A673 (cell line): ENCODE data around the gene STARD13. TPM values are rescaled to one million over a fixed set of nuclear protein-coding genes. Genes with fewer than 3 reads are reported as not detected.

Source experiments
- BruUV-seq: library from RNA; stranded (reverse); fragments of 400-500 nt; replicated peaks from 2 replicates; lab custom pipeline; 2021; lab: Mats Ljungman, UMichigan
- CTCF ChIA-PET: fragments of 300-600 bp; sonication (Branson Sonifier 250); formaldehyde crosslinking; loops from one replicate; lab custom pipeline; 2022; ENCODE audit warnings: antibody characterized with exemption; lab: Charles Lee
- POLR2A ChIA-PET: fragments of 300-600 bp; sonication (Branson Sonifier 250); formaldehyde crosslinking; loops from one replicate; lab custom pipeline; 2022; ENCODE audit warnings: antibody characterized with exemption; ENCODE audit not compliant: low non-redundant PET; lab: Charles Lee
- DNase-seq: peaks from one replicate; pipeline ENCODE4 v3.0.0-alpha.2; 2015; ENCODE audit warnings: low spot score
- H3K27ac ChIP-seq: fragments of 200-600 bp; sonication (generic); 2 replicates; pipeline ENCODE4 v1.5.1; 2016; ENCODE audit warnings: mixed run types, low read depth, mild to moderate bottlenecking, mixed read lengths, antibody characterized with exemption, low read length; ENCODE audit not compliant: poor library complexity, severe bottlenecking
- H3K27me3 ChIP-seq: fragments of 200-600 bp; sonication (generic); replicated peaks from 2 replicates; pipeline ENCODE4 v1.6.1; 2017; ENCODE audit warnings: mixed run types, low read depth, mild to moderate bottlenecking, mixed read lengths, antibody characterized with exemption, low read length; ENCODE audit not compliant: insufficient read depth, poor library complexity
- H3K36me3 ChIP-seq: fragments of 200-600 bp; sonication (generic); 2 replicates; pipeline ENCODE4 v1.6.1; 2016; ENCODE audit warnings: mixed run types, mild to moderate bottlenecking, mixed read lengths, antibody characterized with exemption, low read length; ENCODE audit not compliant: insufficient read depth, poor library complexity, severe bottlenecking
- H3K4me1 ChIP-seq: fragments of 200-600 bp; sonication (generic); 2 replicates; pipeline ENCODE4 v1.6.1; 2017; ENCODE audit warnings: mixed run types, mild to moderate bottlenecking, mixed read lengths, antibody characterized with exemption, low read length; ENCODE audit not compliant: insufficient read depth, poor library complexity, severe bottlenecking
- H3K4me3 ChIP-seq: fragments of 200-600 bp; sonication (generic); 2 replicates; pipeline ENCODE4 v1.5.1; 2016; ENCODE audit warnings: low read depth, mixed run types, mild to moderate bottlenecking, mixed read lengths, low read length; ENCODE audit not compliant: poor library complexity, severe bottlenecking
- H3K9me3 ChIP-seq: fragments of 200-600 bp; sonication (generic); 2 replicates; pipeline ENCODE4 v1.6.1; 2016; ENCODE audit warnings: mixed run types, low read depth, mild to moderate bottlenecking, mixed read lengths, antibody characterized with exemption, low read length; ENCODE audit not compliant: poor library complexity, severe bottlenecking
- CTCF ChIP-seq: fragments of 300-800, 200-600 bp; sonication (generic); conservative IDR thresholded peaks from 2 replicates; pipeline ENCODE4 v1.5.1; 2017; ENCODE audit warnings: low read depth, mild to moderate bottlenecking, antibody characterized with exemption, low read length, moderate library complexity, mixed read lengths
- EZH2 ChIP-seq: fragments of 200-600 bp; sonication (generic); IDR thresholded peaks from 2 replicates; pipeline ENCODE4 v1.6.1; 2017; ENCODE audit warnings: borderline replicate concordance, low read depth, mild to moderate bottlenecking, mixed read lengths, antibody characterized with exemption, low read length; ENCODE audit not compliant: poor library complexity, severe bottlenecking
- intact Hi-C: fragments of 100-400 bp; cut with micrococcal nuclease; formaldehyde crosslinking; loops from one replicate; pipeline ENCODE4 v1.10.0; 2022; ENCODE audit not compliant: unreplicated experiment
- total RNA-seq: library from RNA; stranded (reverse); gene quantifications from 2 replicates; pipeline ENCODE4 v1.2.3, GENCODE V29; 2021

The STARD13 gene
- total RNA-seq, 1 experiment from 2014 or later, result 45.7 TPM

GRCh38 chr13:33281951-33282595 is 3.5 kb downstream of the STARD13 start:
- CTCF ChIA-PET, result no interaction called here
- H3K4me3 ChIP-seq, result no peak overlapping the region
- POLR2A ChIA-PET, result no interaction called here

GRCh38 chr13:33280923-33281322 is 4.6 kb downstream of the STARD13 start:
- Histone ChIP-seq H3K4me1 (peaks cover 63% of the 10 kb centered on the region), H3K9me3 (no peaks in the 10 kb centered on the region), H3K4me3 (no peak overlapping the region), H3K27me3 (no peaks in the 10 kb centered on the region), H3K36me3 (no peaks in the 10 kb centered on the region), H3K27ac (peak overlapping the region; percentile 77)
- ChIA-PET CTCF (no interaction called here), POLR2A (no interaction called here)
- DNase-seq, result no peak
- no TSS peak for BruUV-seq
- TF ChIP-seq EZH2 (no peak), CTCF (no peak)
- intact Hi-C loops, result loop anchor here (5.0 kb wide), 1 partner anchor 261 kb away; no protein-coding TSS in a partner anchor

More at GRCh38 chr13:33281951-33282595, 3.5 kb downstream of the STARD13 start:
- TF ChIP-seq CTCF (no peak), EZH2 (no peak)
- intact Hi-C loops, result loop anchor here (5.0 kb wide), 1 partner anchor 260 kb away; no protein-coding TSS in a partner anchor
- no peak for DNase-seq
- no TSS peak for BruUV-seq
- H3K4me1 ChIP-seq, result peaks cover 59% of the 10 kb centered on the region
- H3K27ac ChIP-seq, result no peak overlapping the region
- H3K9me3 ChIP-seq, result no peaks in the 10 kb centered on the region
- H3K36me3 ChIP-seq, result no peaks in the 10 kb centered on the region
- no peaks in the 10 kb centered on the region for H3K27me3 ChIP-seq

GRCh38 chr13:33280279-33280905 is 5.2 kb downstream of the STARD13 start:
- Histone ChIP-seq H3K9me3 (no peaks in the 10 kb centered on the region), H3K4me1 (peaks cover 68% of the 10 kb centered on the region), H3K4me3 (no peak overlapping the region), H3K36me3 (no peaks in the 10 kb centered on the region), H3K27ac (peak overlapping the region; percentile 77), H3K27me3 (no peaks in the 10 kb centered on the region)
- no peak for DNase-seq
- no TSS peak for BruUV-seq
- POLR2A ChIA-PET, result no interaction called here
- TF ChIP-seq EZH2 (no peak), CTCF (no peak)
- intact Hi-C loops, result loop anchor here (5.0 kb wide), 1 partner anchor 262 kb away; no protein-coding TSS in a partner anchor
- CTCF ChIA-PET, result no interaction called here
